Raji (cell line): ENCODE measurements around the gene GYPB.
"Not testable (repeated sequence)": the region's sequence is repeated elsewhere in the genome, so short reads cannot be mapped to it uniquely, and the experiment has no call there.

Experiments
- POLR2A ChIP-seq: IDR thresholded peaks from 2 replicates; pipeline ENCODE4 v1.6.1; 2011; ENCODE audit warnings: low read depth, low read length, control low read depth; ENCODE audit not compliant: insufficient read depth

GYPB gene

DNA sequence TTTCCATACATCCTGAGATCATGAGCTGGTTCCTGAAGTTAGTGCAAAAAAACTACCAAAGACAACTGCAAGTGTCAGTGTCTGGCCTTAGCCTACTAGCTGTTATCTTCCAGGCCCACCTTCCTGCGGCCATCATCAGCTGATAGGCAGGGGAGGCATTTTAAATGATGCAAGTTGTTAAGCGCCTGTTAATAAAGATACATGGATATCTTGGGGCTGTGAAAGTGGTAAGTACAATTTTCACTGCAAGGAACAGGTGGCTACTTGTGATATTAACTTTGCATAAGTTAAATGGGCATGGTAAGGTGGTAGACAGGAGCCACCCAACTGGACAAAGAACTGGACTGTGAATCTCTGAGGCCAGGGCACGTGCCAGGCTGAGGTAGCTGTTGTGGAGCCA, at the start of gene GYPB:
GYPB (minus strand) TSS at position 104 of the 400 bp plus-strand sequence; CDS start at position 11, 93 bp downstream.
- not testable (repeated sequence) for TF ChIP-seq POLR2A

DNA sequence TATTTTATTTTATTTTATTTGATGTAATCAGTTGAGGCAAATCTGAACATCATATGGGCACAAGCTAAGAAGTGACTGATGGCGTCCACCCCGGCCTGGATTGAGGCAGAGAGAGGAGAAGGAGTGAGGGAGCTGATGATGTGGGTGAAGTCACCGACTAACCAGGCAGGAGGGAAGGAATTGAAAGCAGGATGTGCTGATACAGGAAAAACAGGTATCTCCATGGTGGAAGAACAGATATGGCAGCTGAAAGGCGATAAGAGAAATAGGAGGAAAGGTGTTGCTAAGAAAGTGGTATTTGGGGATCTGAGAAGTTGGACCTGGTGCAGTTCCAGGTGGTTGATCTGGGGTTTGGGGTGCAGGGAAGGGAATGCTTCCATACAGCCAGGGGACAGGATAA, 37.6 kb upstream of the GYPB start:
- no peak for TF ChIP-seq POLR2A

DNA sequence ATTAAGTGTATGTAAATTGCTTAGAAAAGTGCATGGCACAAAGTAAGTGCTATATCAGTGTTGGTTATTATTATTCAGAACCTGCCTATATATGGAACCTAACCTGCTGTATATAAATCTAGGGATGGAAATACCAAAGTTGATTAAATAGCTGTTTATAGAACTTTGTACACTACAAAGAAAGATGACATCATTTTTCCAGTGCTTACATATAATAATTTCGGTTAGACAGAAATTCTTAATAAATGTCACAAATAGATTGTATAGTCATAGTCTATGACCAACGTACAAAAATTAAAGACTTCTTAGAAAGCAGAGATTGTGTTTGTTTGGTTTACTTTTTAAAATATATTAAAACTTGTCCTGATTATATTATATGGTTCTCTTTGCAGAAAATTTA, 4.4 kb downstream of the GYPB start:
- TF ChIP-seq POLR2A, result no peak

DNA sequence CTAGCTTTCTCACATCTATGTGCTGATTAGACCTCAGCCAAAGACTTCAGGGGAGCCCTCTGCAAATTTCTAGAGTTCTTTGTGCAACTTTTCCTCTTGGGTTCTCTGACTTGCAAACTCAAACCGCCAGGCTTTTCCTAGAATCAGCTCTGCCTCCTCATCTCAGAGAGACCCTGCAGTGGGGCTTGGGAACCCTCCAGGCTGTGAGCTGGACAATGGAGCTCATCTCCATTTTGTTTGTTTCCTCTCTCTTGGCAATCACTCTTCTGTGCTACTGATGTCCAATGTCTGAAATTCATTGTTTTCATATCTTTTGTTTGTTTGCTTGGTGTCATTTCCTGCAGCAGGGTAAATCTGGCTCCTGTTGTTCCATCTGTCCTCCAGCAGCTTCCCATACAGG, 33.0 kb downstream of the GYPB start:
- no peak for TF ChIP-seq POLR2A

DNA sequence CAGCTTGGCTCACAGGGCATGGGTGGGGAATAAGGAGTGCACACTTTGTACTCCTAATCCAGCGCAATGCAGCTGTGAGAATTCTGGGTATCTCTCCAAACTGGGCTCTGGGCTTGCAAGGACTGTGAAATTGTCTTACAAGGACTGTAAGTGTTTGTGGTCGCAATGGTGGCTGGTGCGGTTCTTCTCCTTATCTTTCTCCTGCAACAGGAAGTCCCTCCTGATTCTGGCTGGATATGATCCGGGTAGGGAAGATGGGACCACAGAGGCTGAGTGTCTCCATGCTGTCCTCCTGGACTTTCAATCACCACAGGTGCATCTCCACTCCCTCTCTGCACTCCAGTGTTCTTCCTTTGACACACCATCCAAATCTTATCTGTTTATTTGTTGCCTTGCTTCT, 58.1 kb downstream of the GYPB start:
- no peak for TF ChIP-seq POLR2A
